GM18505 (cell line): ENCODE data around the gene NCAPD3.

Experiments used
- ATAC-seq: cut with Tn5 transposase; IDR thresholded peaks from one replicate; pipeline ENCODE4 v1.9.1; 2021; ENCODE audit not compliant: unreplicated experiment
- POLR2A ChIP-seq: IDR thresholded peaks from 4 replicates; pipeline ENCODE4 v1.6.1; 2011; ENCODE audit warnings: borderline replicate concordance; ENCODE audit not compliant: insufficient read depth, insufficient read length; ENCODE audit errors: extremely low read depth

The NCAPD3 gene

DNA sequence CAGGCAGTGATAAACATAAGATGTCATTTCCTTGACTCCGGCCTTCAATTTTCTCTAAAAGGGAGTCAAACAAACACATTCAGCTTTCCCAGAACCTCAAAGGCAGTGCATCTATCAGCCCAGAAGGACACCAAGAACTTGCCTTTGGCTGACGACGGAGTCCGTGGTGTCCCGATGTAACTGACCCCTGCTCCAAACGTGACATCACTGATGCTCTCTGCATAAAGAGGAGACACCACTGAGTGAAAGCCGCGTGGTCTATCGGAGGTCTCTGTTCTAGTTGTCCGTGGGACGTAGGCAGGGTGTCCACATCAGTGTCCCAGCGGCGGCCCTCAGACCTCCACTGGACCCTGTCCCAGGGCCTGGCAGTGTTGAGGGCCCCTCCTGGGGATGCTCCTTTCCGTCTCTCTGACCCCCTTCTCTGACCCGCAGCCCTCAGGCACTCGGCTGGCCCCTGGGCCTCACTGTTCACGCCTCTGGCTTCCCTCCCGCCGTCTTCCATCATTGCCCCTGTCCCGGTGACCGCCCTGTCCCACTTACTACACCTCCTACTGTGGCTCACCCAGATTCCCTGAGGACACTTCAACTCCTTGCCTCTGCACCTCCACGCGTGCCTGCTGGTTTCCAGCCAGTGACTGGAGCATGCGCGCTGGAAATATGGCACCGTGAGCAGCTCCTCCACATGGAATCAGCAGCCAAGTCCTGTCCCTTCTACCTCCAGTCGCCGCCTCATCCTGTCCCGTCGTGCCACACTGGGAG is 70.4 kb downstream of the NCAPD3 start:
- no peak for ATAC-seq

DNA sequence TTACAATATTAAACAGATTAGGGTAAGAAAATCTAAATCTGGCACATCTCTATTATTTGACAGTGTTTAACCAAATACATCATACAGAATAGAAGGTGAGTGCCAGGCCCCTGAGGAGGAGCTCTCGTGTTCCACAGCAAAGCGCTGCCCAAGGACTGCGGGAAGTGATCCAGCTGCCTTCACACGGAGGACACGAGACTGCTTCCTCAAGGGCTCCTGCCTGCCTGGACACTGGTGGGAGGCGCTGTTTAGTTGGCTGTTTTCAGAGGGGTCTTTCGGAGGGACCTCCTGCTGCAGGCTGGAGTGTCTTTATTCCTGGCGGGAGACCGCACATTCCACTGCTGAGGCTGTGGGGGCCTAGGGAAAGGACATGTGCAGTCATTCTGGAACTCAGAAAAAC is 71.1 kb downstream of the NCAPD3 start:
- ATAC-seq = no peak
- no peak for TF ChIP-seq POLR2A

More for the DNA sequence above, 70.4 kb downstream of the NCAPD3 start:
- TF ChIP-seq POLR2A = no peak

DNA sequence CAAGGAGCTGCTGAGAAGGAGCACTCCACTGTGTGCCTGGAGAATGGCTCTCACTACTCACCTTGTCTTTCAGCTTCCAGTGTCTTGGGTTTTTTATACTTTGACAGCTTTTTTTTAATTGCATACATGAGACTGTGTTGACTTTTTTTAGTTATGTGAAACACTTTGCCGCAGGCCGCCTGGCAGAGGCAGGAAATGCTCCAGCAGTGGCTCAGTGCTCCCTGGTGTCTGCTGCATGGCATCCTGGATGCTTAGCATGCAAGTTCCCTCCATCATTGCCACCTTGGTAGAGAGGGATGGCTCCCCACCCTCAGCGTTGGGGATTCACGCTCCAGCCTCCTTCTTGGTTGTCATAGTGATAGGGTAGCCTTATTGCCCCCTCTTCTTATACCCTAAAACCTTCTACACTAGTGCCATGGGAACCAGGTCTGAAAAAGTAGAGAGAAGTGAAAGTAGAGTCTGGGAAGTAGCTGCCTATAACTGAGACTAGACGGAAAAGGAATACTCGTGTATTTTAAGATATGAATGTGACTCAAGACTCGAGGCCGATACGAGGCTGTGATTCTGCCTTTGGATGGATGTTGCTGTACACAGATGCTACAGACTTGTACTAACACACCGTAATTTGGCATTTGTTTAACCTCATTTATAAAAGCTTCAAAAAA is 72.6 kb downstream of the NCAPD3 start:
- ATAC-seq = no peak
- TF ChIP-seq POLR2A = no peak

DNA sequence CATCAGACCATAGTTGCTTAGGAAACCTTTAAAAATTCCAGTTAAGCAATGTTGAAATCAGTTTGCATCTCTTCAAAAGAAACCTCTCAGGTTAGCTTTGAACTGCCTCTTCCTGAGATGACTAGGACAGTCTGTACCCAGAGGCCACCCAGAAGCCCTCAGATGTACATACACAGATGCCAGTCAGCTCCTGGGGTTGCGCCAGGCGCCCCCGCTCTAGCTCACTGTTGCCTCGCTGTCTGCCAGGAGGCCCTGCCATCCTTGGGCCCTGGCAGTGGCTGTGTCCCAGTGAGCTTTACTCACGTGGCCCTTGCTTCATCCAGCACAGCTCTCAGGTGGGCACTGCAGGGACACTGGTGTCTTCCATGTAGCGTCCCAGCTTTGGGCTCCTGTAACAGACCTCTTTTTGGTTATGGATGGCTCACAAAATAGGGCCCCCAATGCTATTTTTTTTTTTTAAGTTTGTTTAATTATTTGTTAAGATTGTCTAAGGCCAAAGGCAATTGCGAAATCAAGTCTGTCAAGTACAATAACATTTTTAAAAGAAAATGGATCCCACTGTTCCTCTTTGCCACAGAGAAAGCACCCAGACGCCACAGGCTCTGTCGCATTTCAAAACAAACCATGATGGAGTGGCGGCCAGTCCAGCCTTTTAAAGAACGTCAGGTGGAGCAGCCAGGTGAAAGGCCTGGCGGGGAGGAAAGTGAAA is 73.4 kb downstream of the NCAPD3 start:
- no peak for TF ChIP-seq POLR2A
- no peak for ATAC-seq

DNA sequence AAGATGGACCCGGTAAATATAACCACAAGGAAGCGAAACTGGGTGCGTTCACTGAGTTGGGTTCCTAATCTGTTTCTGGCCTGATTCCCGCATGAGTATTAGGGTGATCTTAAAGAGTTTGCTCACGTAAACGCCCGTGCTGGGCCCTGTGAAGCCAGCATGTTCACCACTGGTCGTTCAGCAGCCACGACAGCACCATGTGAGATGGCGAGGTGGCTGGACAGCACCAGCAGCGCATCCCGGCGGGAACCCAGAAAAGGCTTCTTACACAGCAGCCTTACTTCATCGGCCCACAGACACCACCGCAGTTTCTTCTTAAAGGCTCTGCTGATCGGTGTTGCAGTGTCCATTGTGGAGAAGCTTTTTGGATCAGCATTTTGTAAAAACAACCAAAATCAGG is 74.4 kb downstream of the NCAPD3 start:
- ATAC-seq = no peak
- TF ChIP-seq POLR2A = no peak

DNA sequence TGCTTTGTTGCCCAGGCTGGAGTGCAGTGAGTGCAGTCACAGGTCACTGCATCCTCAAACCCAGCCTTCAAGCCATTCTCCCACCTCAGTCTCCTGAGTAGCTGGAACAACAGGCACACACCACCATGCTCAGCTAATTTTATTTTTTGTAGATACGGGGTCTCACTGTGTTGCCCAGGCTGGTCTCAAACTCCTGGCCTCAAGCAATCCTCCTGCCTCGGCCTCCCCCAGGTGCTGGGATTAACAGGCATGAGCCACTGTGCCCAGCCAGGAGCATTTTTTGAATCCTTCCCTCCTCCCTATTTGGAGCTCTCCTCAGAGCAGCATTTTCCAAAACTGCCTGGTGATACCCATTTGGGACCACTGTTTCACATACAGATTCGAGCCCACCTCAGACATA is 77.2 kb downstream of the NCAPD3 start:
- TF ChIP-seq POLR2A = no peak
- ATAC-seq = no peak

DNA sequence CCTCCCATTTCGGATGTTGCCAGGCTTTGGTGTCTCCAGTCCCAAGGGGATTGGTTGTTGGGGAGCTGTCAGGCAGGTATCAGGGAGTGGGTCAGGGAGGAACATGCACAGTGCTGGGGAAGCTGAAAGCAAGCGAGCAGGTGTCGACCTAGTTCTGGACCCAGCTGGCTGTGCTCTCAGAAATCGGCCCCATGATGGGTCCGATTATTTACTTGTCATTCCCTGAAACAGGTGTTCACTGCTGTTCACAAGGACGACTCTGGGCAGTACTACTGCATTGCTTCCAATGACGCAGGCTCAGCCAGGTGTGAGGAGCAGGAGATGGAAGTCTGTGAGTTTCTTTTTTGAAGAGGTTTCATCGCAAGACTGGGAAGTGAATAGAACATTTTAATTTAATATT is 78.1 kb downstream of the NCAPD3 start:
- no peak for TF ChIP-seq POLR2A
- ATAC-seq = no peak

DNA sequence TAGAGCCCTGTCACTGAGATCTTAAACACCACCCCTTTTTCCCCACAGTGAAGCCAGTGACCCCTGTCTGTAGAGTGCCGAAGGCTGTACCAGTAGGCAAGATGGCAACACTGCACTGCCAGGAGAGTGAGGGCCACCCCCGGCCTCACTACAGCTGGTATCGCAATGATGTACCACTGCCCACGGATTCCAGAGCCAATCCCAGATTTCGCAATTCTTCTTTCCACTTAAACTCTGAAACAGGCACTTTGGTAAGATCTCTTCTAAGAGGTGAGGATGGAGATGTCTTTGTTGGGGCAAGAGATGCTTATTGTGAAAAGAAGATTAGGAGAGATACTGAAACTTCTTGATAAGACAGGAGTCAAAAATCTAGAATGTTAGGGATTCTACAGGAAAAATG is 79.0 kb downstream of the NCAPD3 start:
- ATAC-seq = no peak
- TF ChIP-seq POLR2A = no peak

DNA sequence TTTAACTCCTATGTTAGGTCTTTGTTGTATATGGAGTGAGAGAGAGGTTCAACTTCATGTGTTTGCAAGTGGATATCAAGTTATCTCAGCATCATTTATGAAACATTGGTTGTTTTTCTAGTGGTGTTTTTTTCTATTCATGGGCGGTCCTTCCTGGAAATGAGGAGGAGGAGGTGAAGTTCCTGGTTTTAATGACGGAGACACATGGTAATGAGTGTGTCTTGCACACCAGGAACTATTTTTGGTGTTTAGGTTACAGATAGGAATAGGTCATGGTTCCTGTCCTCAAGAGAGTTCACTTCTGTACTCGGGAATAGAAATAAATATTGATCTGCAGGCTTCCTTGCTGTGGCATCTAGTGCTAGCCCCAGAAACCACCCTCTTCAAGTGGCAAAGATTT is 80.0 kb downstream of the NCAPD3 start:
- no peak for ATAC-seq
- TF ChIP-seq POLR2A = no peak

DNA sequence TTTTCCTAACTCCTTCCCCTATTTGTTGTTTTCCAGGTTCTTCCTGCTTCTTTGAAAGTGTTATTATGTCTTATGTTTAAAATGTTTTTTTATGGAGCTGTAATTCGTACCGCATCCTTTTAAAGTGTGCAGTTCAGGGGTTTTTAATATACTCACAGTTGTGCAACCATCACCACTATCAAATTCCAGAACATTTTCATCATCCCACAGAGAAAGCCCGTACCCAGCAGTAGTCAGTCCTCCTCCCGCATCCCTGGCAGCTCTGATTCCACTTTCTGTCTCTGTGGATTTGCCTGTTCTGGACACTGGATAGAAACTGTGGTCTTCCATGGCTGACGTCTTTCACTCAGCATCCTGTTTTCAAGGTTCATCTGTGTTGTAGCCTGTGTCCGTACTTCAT is 81.2 kb downstream of the NCAPD3 start:
- ATAC-seq = no peak
- no peak for TF ChIP-seq POLR2A

DNA sequence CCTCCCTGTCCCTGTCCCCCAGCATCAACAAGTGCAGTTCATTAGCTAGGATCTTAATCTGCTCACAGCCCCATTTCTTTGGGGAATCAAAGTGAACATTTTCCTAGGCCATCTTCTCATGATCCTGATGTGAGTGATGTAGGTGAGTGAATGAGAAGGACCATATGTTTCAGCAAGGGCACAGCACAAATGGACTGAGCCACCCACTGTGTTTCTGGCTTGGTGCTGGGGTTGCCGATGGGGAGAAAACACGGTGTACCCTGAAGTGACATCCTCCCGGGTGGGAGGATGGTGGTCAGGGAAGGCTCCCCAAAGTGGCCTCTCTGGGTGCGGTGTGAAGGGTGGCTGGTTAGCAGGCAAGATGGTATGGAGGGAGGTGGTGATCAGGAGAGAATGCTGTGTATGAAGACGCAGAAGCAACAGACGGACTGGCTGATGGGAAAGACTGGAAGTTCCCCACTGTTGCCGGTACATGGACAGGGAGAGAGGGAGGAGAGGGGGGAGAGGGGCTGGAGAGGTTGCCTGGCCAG is 82.7 kb downstream of the NCAPD3 start:
- ATAC-seq = no peak
- no peak for TF ChIP-seq POLR2A

DNA sequence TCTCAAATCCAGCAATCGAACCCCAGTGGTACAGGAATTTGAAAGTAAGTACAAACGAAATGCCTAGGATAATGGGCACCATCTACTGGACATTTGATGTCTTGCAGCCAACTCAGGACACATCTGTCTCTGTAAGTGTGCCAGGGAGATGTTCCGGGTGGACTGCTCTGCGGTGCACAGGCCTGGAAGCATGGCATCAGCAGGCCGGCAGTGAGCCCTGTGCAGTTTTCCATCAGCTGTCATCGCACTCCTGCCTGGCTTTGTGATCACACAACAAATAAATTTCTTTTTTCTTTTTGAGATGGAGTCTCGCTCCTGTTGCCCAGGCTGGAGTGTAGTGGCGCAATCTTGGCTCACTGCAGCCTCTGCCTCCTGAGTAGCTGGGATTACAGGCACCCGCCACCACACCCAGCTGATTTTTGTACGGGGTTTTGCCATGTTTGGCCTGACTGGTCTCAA is 83.9 kb downstream of the NCAPD3 start:
- TF ChIP-seq POLR2A = no peak
- ATAC-seq = peak; percentile 80

DNA sequence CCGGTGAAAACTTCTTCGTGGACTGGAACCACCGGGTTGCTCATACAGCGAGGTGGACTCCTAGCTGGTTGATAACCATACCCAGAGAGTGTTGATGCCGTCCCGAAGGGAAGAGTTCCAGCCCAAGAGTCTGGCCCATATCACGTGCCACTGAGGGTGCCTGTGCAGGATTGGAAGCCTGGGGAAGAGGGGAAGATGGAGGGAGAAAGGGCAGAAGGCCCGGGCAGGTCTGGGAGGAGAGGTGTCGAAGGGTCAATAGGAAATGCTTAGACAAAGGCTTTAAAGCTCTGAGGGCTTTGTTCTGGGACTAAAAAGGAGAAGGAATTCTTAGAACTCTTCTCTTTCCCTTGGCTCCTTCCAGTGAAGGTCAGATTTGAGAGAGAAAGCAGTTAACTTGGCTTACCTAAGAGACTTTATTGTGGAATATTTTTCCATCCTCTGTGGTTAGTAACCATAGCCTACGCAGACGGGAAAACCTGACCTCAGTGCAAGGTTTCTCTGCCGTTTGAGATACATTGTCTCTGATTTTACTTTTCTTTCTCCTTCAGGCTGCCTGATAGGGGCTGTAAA is 84.4 kb downstream of the NCAPD3 start:
- no peak for TF ChIP-seq POLR2A
- ATAC-seq = no peak
